Adrenal gland (tissue), 12 donors: ENCODE measurements around the gene FFAR1. TPM values are rescaled to one million over a fixed set of nuclear protein-coding genes. Genes with fewer than 3 reads are reported as not detected.
A peak's percentile ranks its signal among the peaks of the same experiment; 100 is the strongest.

Experiments used
- DNase-seq, 7 donors: peaks; one replicate each; pipeline ENCODE4 v3.0.0-alpha.2; 2019 to 2020
- H3K27ac ChIP-seq, 5 donors: fragments of 200-600 bp; sonication (generic) in 4 of 5; 1 replicate in 3 of 5; 2 replicates in 2 of 5; pipeline versions ENCODE4 v1.5.1 to v1.8.0; 2016 to 2020; ENCODE audit warnings: mild to moderate bottlenecking in 1 of 5
- H3K27me3 ChIP-seq: fragments of 200-600 bp; 2 replicates; pipeline ENCODE4 v1.8.0; 2021
- H3K36me3 ChIP-seq, 2 donors: fragments of 200-600 bp; replicated peaks in 1 of 2; 1 replicate in 1 of 2; 2 replicates in 1 of 2; pipeline versions ENCODE4 v1.5.1 to v1.8.0; 2018 to 2022
- H3K4me1 ChIP-seq, 2 donors: fragments of 200-600 bp; replicated peaks in 1 of 2; 1 replicate in 1 of 2; 2 replicates in 1 of 2; pipeline versions ENCODE4 v1.5.1 to v1.8.0; 2018 to 2021
- H3K4me3 ChIP-seq, 4 donors: fragments of 200-600 bp; sonication (generic) in 3 of 4; one replicate each; pipeline ENCODE4 v1.5.1; 2016 to 2018
- H3K9me3 ChIP-seq, 3 donors: fragments of 200-600 bp; sonication (generic) in 1 of 3; replicated peaks in 1 of 3; 1 replicate in 2 of 3; 2 replicates in 1 of 3; pipeline versions ENCODE4 v1.5.1 to v1.8.0; 2016 to 2021
- POLR2A ChIP-seq, 2 donors: fragments of 450-650 bp; IDR thresholded peaks; one replicate each; pipeline ENCODE4 v1.6.1; 2017; ENCODE audit warnings: antibody characterized with exemption in 2 of 2, mild to moderate bottlenecking in 2 of 2, moderate library complexity in 1 of 2
- WGBS, 4 donors: extraction: QIAGEN DNeasy Blood & Tissue Kit in 2 of 4; methylation state at CpG; one replicate each; pipeline versions ENCODE4 v1.1.5 to v1.1.7; 2013 to 2017; 5-methylcytosine and 5-hydroxymethylcytosine counted together
- intact Hi-C, 2 donors: fragments of 100-400 bp; cut with DNase I; formaldehyde crosslinking; loops; one replicate each; pipeline versions ENCODE4 v1.14.1 to v1.15.0; 2022 to 2023
- polyA plus RNA-seq, 3 donors: library from polyadenylated mRNA; stranded (reverse); fragments of 200-250 nt in 2 of 3; fragments of 350-450 nt in 1 of 3; fragmentation: Illumina TruSeq in 1 of 3; extraction: RNeasy Lipid Tissue Mini Kit (QIAGEN cat#74804) in 1 of 3; gene quantifications; one replicate each; pipeline ENCODE4 v1.2.3, GENCODE V29; 2013 to 2014
- total RNA-seq, 9 donors: library from RNA; depleted of rRNA in 4 of 9; stranded (reverse); fragments of >200 nt in 4 of 9; fragments of 120-200 nt in 1 of 9; fragmentation: NEBNext Ultra II Directional in 1 of 9; extraction: Animal tissue kit (Norgen Biotek cat#: 25700) in 1 of 9; gene quantifications; one replicate each; pipeline versions ENCODE4 v1.1.0 to v1.2.4, GENCODE V29; 2013 to 2023
- TF ChIP-seq, protein P1 (sequence below), 6 experiments: fragments of 450-650 bp in 4 of 6; fragments of 200-600 bp in 2 of 6; sonication (generic) in 1 of 6; IDR thresholded peaks; 1 replicate in 5 of 6; 2 replicates in 1 of 6; pipeline versions ENCODE4 v1.5.1 to v1.8.0; 2016 to 2021; ENCODE audit warnings: antibody characterized with exemption in 6 of 6, mild to moderate bottlenecking in 2 of 6, moderate library complexity in 1 of 6
- donor health status: healthy with polysubstance abuse.
- donor health status: Bipolar disorder and iron deficiency.
- donor health status: DM: yes; HTN: yes; CAD: no.
- donor health status: DM: no; HTN: no; CAD: no.
- donor health status: DM: no; HTN: no; CAD: no.
- donor health status: DM: yes; HTN: yes; CAD: no.

The FFAR1 gene
- total and polyA plus RNA-seq, 12 donors: 0.03 to 0.11 TPM; not detected in 10

DNA sequence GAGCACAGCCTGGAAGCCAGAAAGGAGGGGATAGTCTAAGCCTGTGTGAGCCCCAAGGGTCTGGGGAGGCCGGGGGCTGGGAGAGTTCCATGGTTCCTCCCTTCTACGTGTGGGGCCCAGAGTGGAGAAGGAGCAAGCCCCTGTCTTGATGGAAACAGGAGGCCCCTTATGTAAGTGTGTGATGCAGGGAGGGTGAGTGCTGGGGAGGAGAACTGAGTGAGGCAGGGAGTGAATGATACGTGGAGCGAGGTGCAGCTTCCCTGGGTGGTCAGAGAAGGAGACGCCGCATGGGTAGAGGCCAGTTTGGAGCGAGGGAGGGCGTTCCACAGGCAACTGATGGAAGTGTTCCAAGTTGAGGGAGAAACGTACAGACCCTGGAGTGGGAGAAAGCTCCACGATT, 39.8 kb upstream of the FFAR1 start:
- no peak overlapping the region for H3K27ac ChIP-seq
- TF ChIP-seq, protein P1, sequence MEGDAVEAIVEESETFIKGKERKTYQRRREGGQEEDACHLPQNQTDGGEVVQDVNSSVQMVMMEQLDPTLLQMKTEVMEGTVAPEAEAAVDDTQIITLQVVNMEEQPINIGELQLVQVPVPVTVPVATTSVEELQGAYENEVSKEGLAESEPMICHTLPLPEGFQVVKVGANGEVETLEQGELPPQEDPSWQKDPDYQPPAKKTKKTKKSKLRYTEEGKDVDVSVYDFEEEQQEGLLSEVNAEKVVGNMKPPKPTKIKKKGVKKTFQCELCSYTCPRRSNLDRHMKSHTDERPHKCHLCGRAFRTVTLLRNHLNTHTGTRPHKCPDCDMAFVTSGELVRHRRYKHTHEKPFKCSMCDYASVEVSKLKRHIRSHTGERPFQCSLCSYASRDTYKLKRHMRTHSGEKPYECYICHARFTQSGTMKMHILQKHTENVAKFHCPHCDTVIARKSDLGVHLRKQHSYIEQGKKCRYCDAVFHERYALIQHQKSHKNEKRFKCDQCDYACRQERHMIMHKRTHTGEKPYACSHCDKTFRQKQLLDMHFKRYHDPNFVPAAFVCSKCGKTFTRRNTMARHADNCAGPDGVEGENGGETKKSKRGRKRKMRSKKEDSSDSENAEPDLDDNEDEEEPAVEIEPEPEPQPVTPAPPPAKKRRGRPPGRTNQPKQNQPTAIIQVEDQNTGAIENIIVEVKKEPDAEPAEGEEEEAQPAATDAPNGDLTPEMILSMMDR (IDR thresholded peaks at IDR 0.05): no peak
- no peak for TF ChIP-seq POLR2A (IDR thresholded peaks at IDR 0.05)
- intact Hi-C loops: no loop called here
- H3K27me3 ChIP-seq: no peaks in the 10 kb centered on the region
- no peak overlapping the region for H3K4me3 ChIP-seq
- no peak for DNase-seq
- no peaks in the 10 kb centered on the region for H3K36me3 ChIP-seq
- H3K9me3 ChIP-seq: no peaks in the 10 kb centered on the region
- WGBS, 4 donors: 66 to 84% (median 80%) methylated on average over 10 of the region's 10 CpGs
- H3K4me1 ChIP-seq: peaks cover 13% of the 10 kb centered on the region in 2 donors

DNA sequence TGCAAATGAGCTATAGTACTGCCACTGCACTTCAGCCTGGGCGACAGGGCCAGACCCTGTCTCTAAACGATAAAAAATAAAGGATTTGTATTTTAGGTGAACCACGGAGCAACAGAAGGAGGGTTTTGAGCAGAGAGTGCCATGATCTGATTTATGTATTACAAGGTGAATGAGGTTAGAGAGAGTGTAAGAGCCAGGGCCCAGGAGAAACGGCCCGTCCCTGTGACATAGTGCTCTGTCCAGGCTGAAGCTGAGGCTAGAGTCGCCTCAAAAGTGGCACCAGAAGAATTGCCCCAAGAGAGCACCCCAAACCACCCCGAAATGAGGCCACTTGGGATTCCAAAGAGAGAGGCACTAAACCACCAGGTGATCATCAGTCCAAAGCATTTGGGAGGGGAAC, 38.8 kb upstream of the FFAR1 start:
- intact Hi-C loops: no loop called here
- WGBS, 4 donors: 72 to 91% (median 74%) methylated on average over 7 of the region's 7 CpGs

DNA sequence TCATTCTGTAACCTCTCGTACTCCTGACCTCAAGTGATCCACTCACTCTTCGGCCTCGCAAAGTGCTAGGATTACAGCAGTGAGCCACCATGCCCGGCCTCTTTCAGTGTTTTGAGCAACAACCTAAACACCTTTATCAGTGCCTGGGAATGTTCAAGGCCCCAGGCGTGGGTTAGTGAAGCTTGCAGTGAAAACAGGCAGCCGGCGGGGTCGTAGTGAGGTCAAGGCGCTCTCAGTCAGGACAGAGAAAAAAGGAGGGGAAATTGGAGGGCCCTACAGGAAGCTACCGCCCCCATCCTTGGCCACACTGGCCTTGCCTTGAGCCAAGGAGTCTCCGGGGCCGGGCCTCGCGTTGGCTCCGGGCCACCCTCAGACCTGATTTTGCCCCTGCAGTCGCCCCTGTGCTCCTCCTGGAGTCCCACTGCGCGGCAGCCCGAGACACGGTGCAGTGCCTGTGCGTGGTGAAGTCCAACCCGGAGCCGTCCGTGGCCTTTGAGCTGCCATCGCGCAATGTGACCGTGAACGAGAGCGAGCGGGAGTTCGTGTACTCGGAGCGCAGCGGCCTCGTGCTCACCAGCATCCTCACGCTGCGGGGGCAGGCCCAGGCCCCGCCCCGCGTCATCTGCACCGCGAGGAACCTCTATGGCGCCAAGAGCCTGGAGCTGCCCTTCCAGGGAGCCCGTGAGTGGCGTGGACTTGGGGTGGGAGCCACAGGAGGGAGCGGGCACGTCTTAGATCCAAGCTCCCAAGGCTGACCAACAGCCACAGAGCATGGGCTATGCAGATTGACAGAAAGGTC, 38.0 kb upstream of the FFAR1 start:
- 35 to 43% (median 42%) methylated on average over 9 to 47 of the region's 47 CpGs for WGBS, 4 donors
- peak overlapping the region in 3 of 5 donors; percentile 45 to 84 (median 58) for H3K27ac ChIP-seq

More for the DNA sequence above, 38.8 kb upstream of the FFAR1 start:
- Histone ChIP-seq H3K9me3 (no peaks in the 10 kb centered on the region), H3K4me3 (no peak overlapping the region), H3K36me3 (no peaks in the 10 kb centered on the region), H3K4me1 (peaks cover 22 to 23% of the 10 kb centered on the region in 2 donors), H3K27ac (peak overlapping the region in 3 of 5 donors; percentile 45 to 84 (median 58)), H3K27me3 (no peaks in the 10 kb centered on the region)
- TF ChIP-seq, protein P1 (IDR thresholded peaks at IDR 0.05): no peak
- no peak for TF ChIP-seq POLR2A (IDR thresholded peaks at IDR 0.05)
- DNase-seq: no peak

DNA sequence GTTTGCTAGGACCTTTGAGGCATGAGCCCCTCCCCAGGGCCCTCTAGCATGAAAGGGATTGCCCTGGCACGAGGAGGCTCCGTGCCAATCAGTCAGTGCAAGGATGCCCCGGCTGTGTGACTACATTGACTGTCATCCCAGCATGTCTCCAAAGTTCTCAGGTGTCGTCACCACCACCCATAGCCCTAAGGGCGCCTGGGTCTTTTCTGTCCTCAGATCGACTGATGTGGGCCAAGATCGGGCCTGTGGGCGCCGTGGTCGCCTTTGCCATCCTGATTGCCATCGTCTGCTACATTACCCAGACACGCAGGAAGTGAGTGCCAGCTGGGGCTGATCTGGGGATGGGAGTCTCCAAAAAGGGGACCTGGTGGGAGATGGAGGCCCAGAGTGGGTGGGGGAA, 37.4 kb upstream of the FFAR1 start:
- H3K4me1 ChIP-seq: peaks cover 22 to 24% of the 10 kb centered on the region in 2 donors
- no peaks in the 10 kb centered on the region for H3K36me3 ChIP-seq
- DNase-seq: peak in 1 of 7 donors; percentile 23
- intact Hi-C loops: no loop called here
- H3K4me3 ChIP-seq: no peak overlapping the region
- H3K27ac ChIP-seq: peak overlapping the region in 1 of 5 donors; percentile 84
- 81 to 93% (median 89%) methylated on average over 3 to 12 of the region's 12 CpGs for WGBS, 4 donors
- H3K27me3 ChIP-seq: no peaks in the 10 kb centered on the region
- no peaks in the 10 kb centered on the region for H3K9me3 ChIP-seq
- TF ChIP-seq, protein P1 (IDR thresholded peaks at IDR 0.05): no peak
- no peak for TF ChIP-seq POLR2A (IDR thresholded peaks at IDR 0.05)

More for the DNA sequence above, 38.0 kb upstream of the FFAR1 start:
- H3K36me3 ChIP-seq: no peaks in the 10 kb centered on the region
- intact Hi-C loops: no loop called here
- H3K9me3 ChIP-seq: no peaks in the 10 kb centered on the region
- DNase-seq: peak in 6 of 7 donors; percentile 76 to 94 (median 90)
- no peak overlapping the region for H3K4me3 ChIP-seq
- H3K27me3 ChIP-seq: no peaks in the 10 kb centered on the region
- peak in 1 of 2 donors; percentile 28 for TF ChIP-seq POLR2A (IDR thresholded peaks at IDR 0.05)
- TF ChIP-seq, protein P1 (IDR thresholded peaks at IDR 0.05): no peak
- peaks cover 22 to 24% of the 10 kb centered on the region in 2 donors for H3K4me1 ChIP-seq
